Measurements from ENCODE around the gene RAD21L1.

The RAD21L1 gene

DNA sequence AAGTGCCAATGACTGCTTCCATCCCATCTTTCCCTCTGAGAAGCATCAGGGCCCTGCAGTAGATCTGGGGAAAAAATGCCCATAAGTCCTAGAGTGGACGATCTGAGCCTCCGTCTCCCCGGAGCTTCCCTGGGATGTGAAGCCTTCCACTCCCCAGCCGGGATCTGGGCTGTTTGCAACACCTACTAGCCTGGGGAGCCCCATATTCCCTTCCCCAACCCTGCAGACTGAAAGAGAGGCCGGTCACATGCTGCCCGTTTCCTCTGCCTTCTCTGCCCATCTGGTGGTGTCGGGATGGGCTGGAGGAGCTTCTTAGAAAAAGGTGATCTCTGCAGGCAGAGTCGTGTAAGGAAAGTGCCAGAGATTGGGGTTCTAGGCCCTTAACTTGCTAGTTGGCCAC is 41.3 kb downstream of the RAD21L1 start:
- no peak overlapping the region for H3K4me3 ChIP-seq (ENCODE audit: low read depth, low read length)
- DNase-seq (ENCODE audit: low read depth): no peak
- TF ChIP-seq, protein P1, sequence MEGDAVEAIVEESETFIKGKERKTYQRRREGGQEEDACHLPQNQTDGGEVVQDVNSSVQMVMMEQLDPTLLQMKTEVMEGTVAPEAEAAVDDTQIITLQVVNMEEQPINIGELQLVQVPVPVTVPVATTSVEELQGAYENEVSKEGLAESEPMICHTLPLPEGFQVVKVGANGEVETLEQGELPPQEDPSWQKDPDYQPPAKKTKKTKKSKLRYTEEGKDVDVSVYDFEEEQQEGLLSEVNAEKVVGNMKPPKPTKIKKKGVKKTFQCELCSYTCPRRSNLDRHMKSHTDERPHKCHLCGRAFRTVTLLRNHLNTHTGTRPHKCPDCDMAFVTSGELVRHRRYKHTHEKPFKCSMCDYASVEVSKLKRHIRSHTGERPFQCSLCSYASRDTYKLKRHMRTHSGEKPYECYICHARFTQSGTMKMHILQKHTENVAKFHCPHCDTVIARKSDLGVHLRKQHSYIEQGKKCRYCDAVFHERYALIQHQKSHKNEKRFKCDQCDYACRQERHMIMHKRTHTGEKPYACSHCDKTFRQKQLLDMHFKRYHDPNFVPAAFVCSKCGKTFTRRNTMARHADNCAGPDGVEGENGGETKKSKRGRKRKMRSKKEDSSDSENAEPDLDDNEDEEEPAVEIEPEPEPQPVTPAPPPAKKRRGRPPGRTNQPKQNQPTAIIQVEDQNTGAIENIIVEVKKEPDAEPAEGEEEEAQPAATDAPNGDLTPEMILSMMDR (IDR thresholded peaks at IDR 0.05; ENCODE audit: insufficient read depth, low read depth, low read length, missing control alignments): no peak

DNA sequence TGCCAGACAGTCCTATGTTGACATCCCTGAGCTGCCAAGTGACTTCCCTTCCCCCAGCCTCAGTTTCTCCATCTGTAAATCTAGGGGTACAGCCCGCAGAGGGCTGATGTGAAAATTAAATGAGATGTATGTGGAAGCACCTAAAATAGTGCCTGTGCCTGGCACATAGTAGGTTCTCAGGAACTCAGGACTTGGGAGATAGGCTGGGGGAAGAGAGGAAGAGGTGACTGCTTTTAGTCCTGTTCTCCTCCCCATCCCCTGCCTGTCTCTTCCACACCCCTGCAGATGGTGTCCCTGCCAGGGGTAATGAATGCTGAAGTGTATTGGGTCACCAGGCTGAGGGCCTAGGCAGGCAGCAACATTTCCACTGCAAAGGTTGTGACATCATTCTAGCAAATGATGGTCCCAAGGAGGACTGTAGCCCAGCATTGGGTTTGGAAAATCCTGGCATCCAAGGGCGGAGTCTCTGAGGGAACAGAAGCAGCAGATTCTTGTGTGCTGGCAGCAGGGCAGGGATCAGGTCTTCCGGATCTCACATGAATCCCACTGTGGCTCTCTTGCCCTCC is 42.0 kb downstream of the RAD21L1 start:
- TF ChIP-seq, protein P1 (IDR thresholded peaks at IDR 0.05; ENCODE audit: insufficient read depth, low read depth, low read length, missing control alignments): no peak
- H3K4me3 ChIP-seq (ENCODE audit: low read depth, low read length): no peak overlapping the region
- DNase-seq (ENCODE audit: low read depth): no peak

DNA sequence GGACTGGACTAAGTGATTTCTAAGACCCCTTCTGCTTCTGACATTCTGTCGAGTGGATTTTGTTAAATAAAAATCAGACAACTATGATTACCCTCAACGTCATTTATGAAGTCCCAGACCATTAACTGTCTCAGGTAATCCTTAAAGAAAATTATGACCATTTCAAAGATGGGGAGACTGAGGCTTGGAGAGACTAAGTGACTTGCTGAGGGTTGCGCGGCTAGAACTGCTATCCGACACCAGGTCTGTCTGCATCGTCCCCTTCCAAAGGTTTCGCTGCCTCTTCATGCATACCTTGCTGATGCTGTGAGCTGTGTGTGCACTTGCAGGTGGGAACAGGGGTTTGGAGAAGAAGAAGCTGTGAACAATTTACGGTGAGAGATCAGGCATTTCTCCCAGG is 43.4 kb downstream of the RAD21L1 start:
- TF ChIP-seq, protein P1 (IDR thresholded peaks at IDR 0.05; ENCODE audit: insufficient read depth, low read depth, low read length, missing control alignments): no peak
- DNase-seq (ENCODE audit: low read depth): no peak
- H3K4me3 ChIP-seq (ENCODE audit: low read depth, low read length): no peak overlapping the region

DNA sequence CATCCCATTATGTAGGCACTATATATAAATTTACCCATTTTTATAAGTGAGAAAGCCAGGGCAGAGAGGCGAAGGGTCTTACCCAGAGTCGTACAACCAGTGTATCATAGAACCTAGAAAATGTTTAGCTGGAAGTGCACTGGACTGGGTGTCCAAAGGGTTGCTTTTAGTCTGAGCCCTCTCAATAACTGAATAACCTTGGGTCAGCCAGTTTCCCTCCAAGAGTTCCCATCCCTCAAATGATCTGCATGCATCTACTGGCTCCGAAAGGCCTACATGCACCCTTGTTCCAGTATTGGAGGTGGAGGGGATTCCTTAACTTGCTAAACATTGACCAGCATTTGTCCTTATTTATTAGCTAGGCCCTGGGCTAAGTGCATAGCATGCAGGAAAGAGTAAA is 44.0 kb downstream of the RAD21L1 start:
- no peak overlapping the region for H3K4me3 ChIP-seq (ENCODE audit: low read depth, low read length)
- TF ChIP-seq, protein P1 (IDR thresholded peaks at IDR 0.05; ENCODE audit: insufficient read depth, low read depth, low read length, missing control alignments): no peak
- DNase-seq (ENCODE audit: low read depth): no peak

- TF ChIP-seq, protein P1 (IDR thresholded peaks at IDR 0.05; ENCODE audit: insufficient read depth, low read depth, low read length, missing control alignments): no peak
- no peak for DNase-seq (ENCODE audit: low read depth)
These were observed 46.7 kb downstream of the RAD21L1 start for GRCh38 chr20:1272368-1273100.

DNA sequence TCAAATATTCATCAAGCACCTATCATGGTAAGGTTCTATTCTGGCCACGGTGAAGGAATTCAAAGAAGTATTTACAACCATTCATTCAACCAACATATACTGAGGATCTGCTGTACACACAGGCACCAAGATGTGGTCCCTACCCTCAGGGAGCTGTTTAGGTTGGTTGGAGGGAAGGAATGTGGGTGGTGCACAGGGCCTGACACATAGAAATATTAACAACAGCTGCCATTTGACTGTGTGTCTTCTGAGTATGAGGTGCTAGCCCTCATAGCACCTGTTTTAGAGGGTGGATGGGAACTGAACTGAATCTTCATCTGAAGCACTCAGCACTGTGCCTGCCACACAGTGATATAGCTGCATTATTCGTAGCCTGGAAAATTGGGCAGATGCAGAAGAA is 47.5 kb downstream of the RAD21L1 start:
- TF ChIP-seq, protein P1 (IDR thresholded peaks at IDR 0.05; ENCODE audit: insufficient read depth, low read depth, low read length, missing control alignments): no peak
- DNase-seq (ENCODE audit: low read depth): no peak
- H3K4me3 ChIP-seq (ENCODE audit: low read depth, low read length): no peak overlapping the region

More at GRCh38 chr20:1272368-1273100, 46.7 kb downstream of the RAD21L1 start:
- H3K4me3 ChIP-seq (ENCODE audit: low read depth, low read length): no peak overlapping the region
